ENCODE data around the gene ZNF562.
A peak's percentile ranks its signal among the peaks of the same experiment; 100 is the strongest.

ZNF562 gene

DNA sequence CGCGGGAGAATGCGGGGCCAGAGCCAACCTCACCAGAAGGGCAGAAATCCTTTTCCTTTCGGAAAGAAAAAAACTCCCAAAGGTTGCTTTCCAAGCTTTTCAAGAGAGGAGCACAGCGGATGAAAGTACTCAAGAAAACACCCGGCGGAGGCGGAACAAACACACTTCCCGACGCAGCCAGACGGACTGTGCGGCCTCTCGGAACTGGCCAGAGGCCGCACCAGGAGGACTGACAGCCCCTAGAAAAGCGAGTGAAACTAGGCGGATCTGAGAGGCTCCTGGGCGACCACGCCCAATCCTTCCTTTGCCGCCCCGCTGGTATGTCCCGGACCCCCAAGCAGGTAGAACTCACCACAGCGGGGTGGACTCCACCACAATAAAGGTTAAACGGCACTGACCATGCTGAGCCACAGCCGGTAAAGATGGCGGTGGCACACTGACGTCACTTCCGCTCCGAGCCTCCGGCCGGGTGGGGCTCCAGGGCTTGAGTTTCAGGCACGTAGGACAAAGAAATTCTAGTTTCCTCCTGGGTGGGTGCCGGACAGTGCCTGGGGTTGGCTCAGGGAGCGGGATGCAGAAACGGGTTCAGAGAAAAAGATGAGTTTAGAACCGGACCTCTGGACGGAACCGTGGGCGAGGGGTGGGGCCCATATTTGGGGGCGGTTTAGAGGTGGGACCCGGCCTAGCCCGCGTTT lies at the start of gene ZNF562:
ZNF562 (minus strand) TSS at position 438 of the 695 bp plus-strand sequence. CDS start 14,356 bp downstream, outside the sequence.
- Histone ChIP-seq H3K27ac (peak within 1 kb of the TSS; percentile 83 to 96), H3K4me3 (peak within 1 kb of the TSS; percentile 79)
- DNase-seq (ENCODE audit: low spot score), result peak; percentile 92
- no peak for TF ChIP-seq CTCF (IDR thresholded peaks at IDR 0.05)

DNA sequence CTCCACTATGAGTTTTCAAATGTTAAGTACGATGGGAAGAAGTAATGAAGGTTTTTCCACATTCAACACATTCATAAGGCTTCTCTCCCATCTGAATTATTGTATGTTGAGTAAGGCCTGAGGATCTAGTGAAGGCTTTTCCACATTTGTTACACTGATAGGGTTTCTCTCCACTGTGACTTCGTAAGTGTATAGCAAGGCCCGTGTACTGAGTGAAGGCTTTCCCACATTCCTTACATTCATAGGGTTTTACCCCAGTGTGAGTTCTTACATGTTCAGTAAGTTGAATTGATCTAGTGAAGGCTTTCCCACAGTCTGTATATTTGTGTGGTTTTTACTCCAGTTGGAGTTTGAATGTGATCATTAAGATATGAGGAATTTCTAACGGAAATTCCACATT lies 49.3 kb upstream of the ZNF562 start:
- no peak for TF ChIP-seq CTCF (IDR thresholded peaks at IDR 0.05)

GRCh38 chr19:9721861-9722260 lies 47.0 kb upstream of the ZNF562 start:
- TF ChIP-seq CTCF (IDR thresholded peaks at IDR 0.05), result no peak
- H3K27ac ChIP-seq, result peak overlapping the region in 1 of 2 donors; percentile 47
- no peak for DNase-seq (ENCODE audit: low spot score)
- H3K4me3 ChIP-seq, result no peak overlapping the region

More for the DNA sequence above, 49.3 kb upstream of the ZNF562 start:
- no peak for DNase-seq (ENCODE audit: low spot score)
- no peak overlapping the region for H3K4me3 ChIP-seq
- no peak overlapping the region for H3K27ac ChIP-seq

DNA sequence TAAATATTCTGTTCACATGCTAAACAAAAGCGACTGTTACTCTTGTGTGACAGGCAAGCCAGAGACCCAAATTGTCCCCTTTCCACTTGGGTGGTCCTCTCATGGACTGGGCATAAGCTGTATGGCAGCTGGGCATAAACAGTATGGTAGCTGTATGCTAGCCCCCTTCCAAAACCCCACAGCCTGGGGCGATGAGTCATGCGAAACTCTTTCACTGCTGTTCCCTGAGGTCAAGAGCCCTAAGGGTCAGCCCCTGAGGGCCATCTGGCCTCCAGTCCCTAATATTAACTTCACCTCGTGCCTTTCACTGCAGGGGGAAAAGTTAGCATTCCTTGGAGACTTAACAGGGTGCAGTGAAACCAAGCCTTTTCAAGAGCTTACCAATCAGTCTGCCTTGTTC lies 45.6 kb upstream of the ZNF562 start:
- DNase-seq (ENCODE audit: low spot score), result no peak
- H3K27ac ChIP-seq, result no peak overlapping the region
- TF ChIP-seq CTCF (IDR thresholded peaks at IDR 0.05), result no peak
- H3K4me3 ChIP-seq, result no peak overlapping the region

DNA sequence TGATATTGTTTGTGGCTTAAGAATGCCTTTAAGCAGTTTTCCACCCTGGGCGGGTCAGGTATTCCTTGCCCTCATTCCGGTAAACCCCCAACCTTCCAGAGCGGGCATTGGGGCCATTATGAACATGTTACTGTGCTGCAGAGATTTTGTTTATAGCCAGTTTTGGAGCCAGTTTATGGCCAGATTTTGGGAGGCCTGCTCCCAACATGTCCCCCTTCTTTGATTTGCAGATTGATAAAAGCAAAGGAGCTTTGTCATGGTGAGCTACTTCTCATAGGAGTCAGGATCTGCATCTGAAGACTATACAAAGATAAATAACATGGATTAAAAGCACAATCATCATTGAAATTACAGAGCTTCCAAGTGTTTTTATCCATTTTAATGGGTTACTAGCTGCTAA lies 36.9 kb upstream of the ZNF562 start:
- TF ChIP-seq CTCF (IDR thresholded peaks at IDR 0.05), result no peak
- no peak for DNase-seq (ENCODE audit: low spot score)
- Histone ChIP-seq H3K4me3 (no peak overlapping the region), H3K27ac (no peak overlapping the region)

DNA sequence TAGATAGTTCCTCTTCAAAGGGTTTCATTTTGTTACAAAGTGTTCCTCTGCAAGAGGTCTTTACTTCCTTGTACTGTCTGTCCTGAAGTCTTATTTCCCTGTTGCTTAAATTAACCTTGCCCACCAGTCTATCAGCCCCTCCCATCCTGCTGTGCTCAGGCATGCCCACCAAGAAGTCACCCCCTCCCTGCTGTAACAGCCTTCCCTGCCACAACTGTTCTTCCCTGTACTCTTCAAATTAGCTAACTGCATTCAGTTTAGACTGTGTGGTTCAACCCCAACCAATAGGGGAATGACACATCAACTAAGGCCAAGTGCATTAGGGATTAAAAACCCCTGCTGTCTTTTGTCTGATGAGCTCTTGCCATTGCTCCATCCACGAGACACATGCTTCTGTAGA lies 34.4 kb upstream of the ZNF562 start:
- Histone ChIP-seq H3K27ac (peak overlapping the region in 1 of 2 donors; percentile 71), H3K4me3 (no peak overlapping the region)
- no peak for DNase-seq (ENCODE audit: low spot score)
- no peak for TF ChIP-seq CTCF (IDR thresholded peaks at IDR 0.05)

DNA sequence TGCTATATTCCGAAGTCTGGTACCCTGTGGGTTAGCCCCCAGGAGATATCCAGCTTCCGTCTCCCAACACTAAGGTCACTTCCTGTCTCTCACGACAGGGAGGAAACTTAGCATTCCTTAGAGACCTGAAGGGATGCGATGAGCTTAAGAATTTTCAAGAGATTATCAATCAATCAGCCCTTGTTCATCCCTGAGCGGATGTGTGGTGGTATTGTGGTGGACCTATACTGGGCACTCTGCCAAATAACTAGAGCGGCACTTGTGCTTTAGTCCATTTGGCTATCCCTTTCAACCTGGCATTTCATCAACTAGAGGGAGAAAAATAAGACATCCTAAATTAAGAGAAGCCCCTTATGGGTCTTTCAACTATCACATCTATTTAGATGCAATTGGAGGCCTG lies 30.9 kb upstream of the ZNF562 start:
- TF ChIP-seq CTCF (IDR thresholded peaks at IDR 0.05), result no peak
- no peak overlapping the region for H3K27ac ChIP-seq
- H3K4me3 ChIP-seq, result no peak overlapping the region
- no peak for DNase-seq (ENCODE audit: low spot score)

Data from coronary artery (tissue), 2 donors.